AG04450 (cell line): ENCODE data around the gene QRSL1. TPM values are rescaled to one million over a fixed set of nuclear protein-coding genes. Genes with fewer than 3 reads are reported as not detected.

Experiments
- CTCF ChIA-PET: fragments of 300-600, 350-600 bp; formaldehyde crosslinking; extraction: SDS; loops from one replicate; lab custom pipeline; 2022; ENCODE audit warnings: antibody characterized with exemption, inconsistent platforms; lab: Charles Lee
- POLR2A ChIA-PET: fragments of 350-600 bp; formaldehyde crosslinking; extraction: SDS; loops from one replicate; lab custom pipeline; 2021; ENCODE audit warnings: antibody characterized with exemption, inconsistent platforms; lab: Yijun Ruan, JAX
- DNase-seq: peaks from one replicate; pipeline ENCODE4 v3.0.0-alpha.2; 2011; ENCODE audit warnings: low read depth, low spot score
- H3K27ac ChIP-seq: one replicate; pipeline ENCODE4 v1.5.1; 2012; ENCODE audit warnings: low read depth, low read length, control low read depth
- H3K27me3 ChIP-seq: one replicate; pipeline ENCODE4 v1.6.0; 2012; ENCODE audit warnings: low read length; ENCODE audit not compliant: control insufficient read depth, insufficient read depth
- H3K4me3 ChIP-seq: 2 replicates; pipeline ENCODE4 v1.5.1; 2011; ENCODE audit warnings: mild to moderate bottlenecking, low read depth, low read length, control low read depth
- H3K9me3 ChIP-seq: 2 replicates; pipeline ENCODE4 v1.5.1; 2012; ENCODE audit warnings: low read length; ENCODE audit not compliant: control insufficient read depth, insufficient read depth
- polyA plus RNA-seq: library from polyadenylated mRNA; depleted of rRNA; stranded (reverse); fragments of >200 nt; gene quantifications from 2 replicates; pipeline ENCODE4 v1.2.3, GENCODE V29; 2011
- TF ChIP-seq, protein P1 (sequence below): IDR thresholded peaks from 2 replicates; pipeline ENCODE4 v1.5.1; 2011; ENCODE audit warnings: low read depth, low read length, control low read depth, inconsistent platforms

QRSL1 gene
- polyA plus RNA-seq, 1 experiment: 12.5 TPM

DNA sequence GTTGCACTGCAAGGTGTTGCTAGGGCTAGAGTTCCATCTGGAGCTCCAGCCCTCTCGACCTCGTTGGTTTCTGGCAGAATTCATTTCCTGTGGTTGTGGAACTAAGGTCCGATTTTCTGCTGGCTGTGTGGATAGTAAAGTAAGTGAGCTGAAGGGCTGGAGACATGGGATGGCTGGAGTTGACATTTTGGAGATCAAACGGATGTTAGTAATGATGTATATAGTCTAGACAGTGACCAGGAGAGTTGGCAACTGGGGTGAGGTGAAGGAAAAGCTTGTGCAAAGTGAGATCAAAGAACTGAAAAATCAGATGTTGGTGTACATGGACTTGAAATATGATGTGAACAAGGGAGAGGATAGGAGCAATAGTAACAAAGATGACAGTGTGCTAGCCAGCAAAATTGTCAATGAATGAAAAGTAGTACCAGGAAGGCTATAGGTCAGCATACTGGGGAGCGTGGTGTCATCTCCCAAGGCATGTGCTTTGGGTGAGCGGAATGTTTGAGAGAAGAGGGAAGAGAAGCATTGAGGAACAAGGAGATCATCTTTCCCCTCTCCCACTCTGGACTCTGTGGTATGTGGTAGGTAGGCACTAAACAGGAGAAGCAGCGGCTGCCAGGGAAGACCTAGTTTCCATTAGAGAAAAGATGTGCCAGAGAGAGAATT is 7.8 kb downstream of the QRSL1 start:
- no peak overlapping the region for H3K4me3 ChIP-seq
- no peak for DNase-seq
- H3K9me3 ChIP-seq: no peaks in the 10 kb centered on the region
- ChIA-PET CTCF (interaction anchor here (0.6 kb wide), 1 partner anchor 25 kb away, joined by 5 read pairs; no protein-coding TSS in a partner anchor), POLR2A (no interaction called here)
- no peaks in the 10 kb centered on the region for H3K27me3 ChIP-seq
- TF ChIP-seq, protein P1, sequence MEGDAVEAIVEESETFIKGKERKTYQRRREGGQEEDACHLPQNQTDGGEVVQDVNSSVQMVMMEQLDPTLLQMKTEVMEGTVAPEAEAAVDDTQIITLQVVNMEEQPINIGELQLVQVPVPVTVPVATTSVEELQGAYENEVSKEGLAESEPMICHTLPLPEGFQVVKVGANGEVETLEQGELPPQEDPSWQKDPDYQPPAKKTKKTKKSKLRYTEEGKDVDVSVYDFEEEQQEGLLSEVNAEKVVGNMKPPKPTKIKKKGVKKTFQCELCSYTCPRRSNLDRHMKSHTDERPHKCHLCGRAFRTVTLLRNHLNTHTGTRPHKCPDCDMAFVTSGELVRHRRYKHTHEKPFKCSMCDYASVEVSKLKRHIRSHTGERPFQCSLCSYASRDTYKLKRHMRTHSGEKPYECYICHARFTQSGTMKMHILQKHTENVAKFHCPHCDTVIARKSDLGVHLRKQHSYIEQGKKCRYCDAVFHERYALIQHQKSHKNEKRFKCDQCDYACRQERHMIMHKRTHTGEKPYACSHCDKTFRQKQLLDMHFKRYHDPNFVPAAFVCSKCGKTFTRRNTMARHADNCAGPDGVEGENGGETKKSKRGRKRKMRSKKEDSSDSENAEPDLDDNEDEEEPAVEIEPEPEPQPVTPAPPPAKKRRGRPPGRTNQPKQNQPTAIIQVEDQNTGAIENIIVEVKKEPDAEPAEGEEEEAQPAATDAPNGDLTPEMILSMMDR: no peak
- no peak overlapping the region for H3K27ac ChIP-seq

DNA sequence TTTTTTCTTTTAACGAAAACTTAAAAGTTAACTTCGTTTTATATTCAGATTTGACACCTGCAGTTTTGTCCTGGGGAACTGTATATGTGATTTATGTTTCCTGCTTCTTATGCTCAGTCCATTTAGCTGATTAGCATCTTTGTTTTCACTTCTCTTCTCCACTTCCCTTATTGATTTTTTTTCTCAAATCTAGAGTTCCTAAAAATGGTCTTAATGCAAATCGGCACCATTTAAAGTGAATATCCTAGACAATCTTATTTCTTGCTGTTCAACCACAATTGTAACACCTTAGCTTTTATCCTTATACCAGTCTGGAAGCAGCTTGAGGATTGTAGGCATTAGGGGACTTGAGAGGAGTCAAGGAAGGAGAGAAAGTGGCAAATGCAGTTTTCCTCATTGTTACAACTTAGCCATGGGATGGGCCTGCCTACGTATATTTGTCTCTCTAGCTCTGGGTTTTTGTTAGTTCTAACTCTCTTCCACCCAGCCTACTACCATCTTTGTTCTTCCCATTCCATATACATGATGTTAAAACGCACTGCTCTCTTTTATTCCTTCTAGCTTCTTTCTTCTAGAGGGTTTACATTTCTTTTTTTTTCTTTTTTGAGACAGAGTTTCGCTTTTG is 8.5 kb downstream of the QRSL1 start:
- POLR2A ChIA-PET: no interaction called here
- CTCF ChIA-PET: interaction anchor here (1.1 kb wide), 1 partner anchor 476 kb away, joined by 3 read pairs; no protein-coding TSS in a partner anchor

DNA sequence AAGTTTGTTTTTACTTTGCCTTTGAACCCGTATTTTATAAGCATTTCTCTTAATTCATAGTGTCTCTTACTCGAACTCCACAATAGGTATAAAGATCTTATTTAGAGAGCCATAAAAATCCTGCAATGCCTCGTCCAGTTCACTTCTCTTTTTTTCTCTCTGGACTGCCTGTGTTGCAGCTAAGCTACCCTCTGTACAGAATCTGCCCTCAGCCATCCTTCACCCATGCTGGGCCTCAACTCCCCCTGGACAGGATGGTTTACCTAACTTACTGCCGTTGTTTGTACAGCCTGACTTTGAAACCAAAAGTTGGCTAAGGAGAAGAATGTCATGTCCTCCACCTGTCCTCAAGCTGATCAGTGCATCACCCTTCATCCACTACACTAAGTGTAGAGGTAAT is 10.4 kb downstream of the QRSL1 start:
- no peak for DNase-seq
- TF ChIP-seq, protein P1: no peak
- Histone ChIP-seq H3K9me3 (no peaks in the 10 kb centered on the region), H3K27me3 (no peaks in the 10 kb centered on the region), H3K4me3 (no peak overlapping the region), H3K27ac (no peak overlapping the region)
- ChIA-PET POLR2A (no interaction called here), CTCF (no interaction called here)

More for the DNA sequence above, 8.5 kb downstream of the QRSL1 start:
- no peak overlapping the region for H3K4me3 ChIP-seq
- no peak for DNase-seq
- no peaks in the 10 kb centered on the region for H3K9me3 ChIP-seq
- no peaks in the 10 kb centered on the region for H3K27me3 ChIP-seq
- TF ChIP-seq, protein P1: no peak
- H3K27ac ChIP-seq: no peak overlapping the region

DNA sequence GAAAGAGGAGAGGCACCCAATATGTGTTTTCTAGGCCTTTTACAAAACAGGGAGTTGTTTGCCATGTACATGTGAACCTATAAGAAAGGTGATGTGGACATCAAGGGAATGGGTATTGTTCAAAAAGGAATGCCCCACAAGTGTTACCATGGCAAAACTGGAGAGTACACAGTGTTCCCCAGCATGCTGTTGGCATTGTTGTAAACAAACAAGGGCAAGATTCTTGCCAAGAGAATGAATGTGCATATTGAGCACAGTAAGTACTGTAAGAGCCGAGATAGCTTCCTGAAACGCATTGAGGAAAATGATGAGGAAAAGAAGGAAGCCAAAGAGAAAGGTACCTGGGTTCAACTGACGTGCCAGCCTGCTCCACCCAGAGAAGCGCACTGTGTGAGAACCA is 13.1 kb downstream of the QRSL1 start:
- DNase-seq: no peak
- POLR2A ChIA-PET: no interaction called here

More for the DNA sequence above, 13.1 kb downstream of the QRSL1 start:
- CTCF ChIA-PET: no interaction called here
- TF ChIP-seq, protein P1: no peak
- Histone ChIP-seq H3K27ac (no peak overlapping the region), H3K4me3 (no peak overlapping the region), H3K9me3 (no peaks in the 10 kb centered on the region), H3K27me3 (no peaks in the 10 kb centered on the region)
